ENCODE measurements around the gene NFXL1. TPM values are rescaled to one million over a fixed set of nuclear protein-coding genes. Genes with fewer than 3 reads are reported as not detected.

NFXL1 gene
- total and polyA plus RNA-seq, 2 of the 4 experiments (the other 2 are of a cell fraction) = 13.9 to 23.1 TPM

GRCh38 chr4:47914926-47915237 is 499 bp upstream of the NFXL1 start:
- H2BK120ac ChIP-seq (ENCODE audit: low read depth, low read length) = no peak overlapping the region; the same call in 1 of the 2 replicates

More at GRCh38 chr4:47914926-47915237, 499 bp upstream of the NFXL1 start:
- WGBS, 2 experiments (ENCODE audit: extremely low coverage in 2 of 2, insufficient read length in 1 of 2) = no CpG with 5 or more reads among the region's 6 CpGs
- Histone ChIP-seq H3K4me2 (ENCODE audit: low read depth, low read length) (peak overlapping the region; percentile 93), H3K9ac (ENCODE audit: low read depth, low read length) (peak overlapping the region; percentile 62), H3K79me1 (ENCODE audit: low read depth in 1 of 2, low read length in 2 of 2) (peaks cover 13 to 21% of the 10 kb centered on the region in 2 experiments), H3K18ac (ENCODE audit: low read depth, low read length) (no peak overlapping the region; the same call in 1 of the 2 replicates), H3K4ac (ENCODE audit: low read depth, low read length) (peak overlapping the region; percentile 78), H3K9me3 (ENCODE audit: control insufficient read depth, insufficient read depth, low read length) (no peaks in the 10 kb centered on the region), H4K8ac (ENCODE audit: low read depth in 2 of 2, low read length in 2 of 2) (peak overlapping the region; percentile 89 to 100), H3K27ac (ENCODE audit: insufficient read depth, low read length) (peak overlapping the region; percentile 13; the same call in 1 of the 2 replicates), H4K20me1 (ENCODE audit: insufficient read depth, low read length) (no peaks in the 10 kb centered on the region), H3K27me3 (ENCODE audit: control insufficient read depth, insufficient read depth, low read length) (no peaks in the 10 kb centered on the region), H2AK9ac (replicated peaks; ENCODE audit: low read depth, low read length, poor library complexity) (peak overlapping the region; percentile 68), H3K4me1 (ENCODE audit: control insufficient read depth, insufficient read depth, low read length) (no peaks in the 10 kb centered on the region), H4K5ac (ENCODE audit: low read depth, low read length) (peak overlapping the region; percentile 91), H2BK15ac (ENCODE audit: low read depth, low read length) (peak overlapping the region; percentile 75; the same call in 1 of the 3 replicates), H2BK20ac (ENCODE audit: low read depth, low read length) (0 out of 2 replicates have a peak overlapping the region, but pooled peaks have one; percentile 3), H4K91ac (ENCODE audit: insufficient read depth, low read depth, low read length) (peak overlapping the region; percentile 85), H3K14ac (replicated peaks; ENCODE audit: low read depth, low read length) (peak overlapping the region; percentile 58; the same call in 1 of the 2 replicates), H2AFZ (replicated peaks; ENCODE audit: low read length, poor library complexity) (peak overlapping the region; percentile 98), H3K36me3 (ENCODE audit: control insufficient read depth, insufficient read depth, low read length) (peaks cover 3% of the 10 kb centered on the region; the same call in 1 of the 2 replicates), H3K56ac (ENCODE audit: extremely low read depth, insufficient read depth, low read length) (peak overlapping the region; percentile 72), H3K23ac (ENCODE audit: low read depth, low read length) (peak overlapping the region; percentile 68; the same call in 1 of the 2 replicates), H3K9me1 (ENCODE audit: insufficient read depth, low read length) (no peaks in the 10 kb centered on the region), H2AK5ac (ENCODE audit: low read depth, low read length) (no peak overlapping the region; the same call in 1 of the 2 replicates), H2BK5ac (ENCODE audit: low read depth, low read length, poor library complexity, severe bottlenecking) (peak overlapping the region; percentile 45), H3K4me3 (ENCODE audit: insufficient read depth, low read depth, low read length) (peak overlapping the region; percentile 79)
- ChIA-PET CTCF (interaction anchor here (0.6 kb wide), 1 partner anchor 604 kb away, joined by 4 read pairs; no protein-coding TSS in a partner anchor), POLR2A (ENCODE audit: unreplicated experiment) (interaction anchor here (0.6 to 1.0 kb wide), 2 partner anchors 10 to 16 kb away, joined by 3 read pairs; no protein-coding TSS in a partner anchor)
- intact Hi-C loops (cut with micrococcal nuclease) = loop anchor here (5.0 kb wide), 2 partner anchors 58 to 78 kb away; partner anchors contain the start of gene CORIN
- BruUV-seq (replicated peaks) = no TSS peak
- in situ Hi-C loops (cut with MboI; ENCODE audit: low sequenced_read_pairs) = no loop called here
- DNase-seq (no peak), ATAC-seq (ENCODE audit: low read depth) (no peak; the same call in 1 of the 2 replicates)
- dilution Hi-C loops (cut with HindIII; ENCODE audit: low sequenced_read_pairs, unreplicated experiment) = no loop called here
- TF ChIP-seq CEBPB (IDR thresholded peaks at IDR 0.05; ENCODE audit: low read depth, low read length) (no peak), BHLHE40 (IDR thresholded peaks at IDR 0.05; ENCODE audit: low read depth, low read length) (no peak), NFE2L2 (IDR thresholded peaks at IDR 0.05; ENCODE audit: low read depth, low read length) (no peak), RFX5 (IDR thresholded peaks at IDR 0.05; ENCODE audit: low read depth, low read length) (no peak), POLR2A (IDR thresholded peaks at IDR 0.05; ENCODE audit: low read depth, low read length) (no peak), FOS (IDR thresholded peaks at IDR 0.05; ENCODE audit: low read depth, low read length) (no peak)
